Spleen (tissue), 11 donors: Measurements from ENCODE around the gene CADPS2. TPM values are rescaled to one million over a fixed set of nuclear protein-coding genes. Genes with fewer than 3 reads are reported as not detected.

Experiments used
- DNase-seq: peaks from one replicate; pipeline ENCODE4 v3.0.0-alpha.2; 2020
- H3K27ac ChIP-seq, 8 donors: fragments of 200-600 bp; sonication (generic) in 7 of 8; 1 replicate in 4 of 8; 2 replicates in 4 of 8; pipeline versions ENCODE4 v1.5.0 to v1.8.0; 2016 to 2021; ENCODE audit warnings: inconsistent platforms in 4 of 8, mild to moderate bottlenecking in 4 of 8, moderate library complexity in 1 of 8
- H3K27me3 ChIP-seq, 7 donors: fragments of 200-600 bp; sonication (generic) in 6 of 7; replicated peaks in 1 of 7; 1 replicate in 4 of 7; 2 replicates in 3 of 7; pipeline versions ENCODE4 v1.5.0 to v1.8.0; 2016 to 2021; ENCODE audit warnings: inconsistent platforms in 3 of 7, mild to moderate bottlenecking in 1 of 7
- H3K36me3 ChIP-seq, 6 donors: fragments of 200-600 bp; sonication (generic) in 5 of 6; 1 replicate in 4 of 6; 2 replicates in 2 of 6; pipeline versions ENCODE4 v1.5.0 to v1.8.0; 2016 to 2021; ENCODE audit warnings: inconsistent platforms in 2 of 6
- H3K4me1 ChIP-seq, 6 donors: fragments of 200-600 bp; sonication (generic) in 5 of 6; 1 replicate in 3 of 6; 2 replicates in 3 of 6; pipeline versions ENCODE4 v1.5.0 to v1.8.0; 2016 to 2021; ENCODE audit warnings: inconsistent platforms in 3 of 6
- H3K4me3 ChIP-seq, 8 donors: fragments of 200-600 bp; sonication (generic) in 7 of 8; 1 replicate in 4 of 8; 2 replicates in 4 of 8; pipeline versions ENCODE4 v1.5.0 to v1.8.0; 2016 to 2021; ENCODE audit warnings: inconsistent platforms in 4 of 8, mild to moderate bottlenecking in 4 of 8, moderate library complexity in 2 of 8
- H3K9me3 ChIP-seq, 8 donors: fragments of 200-600 bp; sonication (generic) in 7 of 8; 1 replicate in 4 of 8; 2 replicates in 4 of 8; pipeline versions ENCODE4 v1.5.0 to v1.8.0; 2016 to 2021; ENCODE audit warnings: inconsistent platforms in 4 of 8
- CTCF ChIP-seq, 11 experiments: fragments of 200-600 bp in 7 of 11; fragments of 450-650 bp in 4 of 11; sonication (generic) in 4 of 11; IDR thresholded peaks in 8 of 11; conservative IDR thresholded peaks in 3 of 11; 1 replicate in 7 of 11; 2 replicates in 4 of 11; pipeline versions ENCODE4 v1.4.0 to v1.8.0; 2016 to 2021; ENCODE audit warnings: antibody characterized with exemption in 11 of 11, inconsistent platforms in 4 of 11, mild to moderate bottlenecking in 1 of 11
- POLR2A ChIP-seq, 3 donors: fragments of 450-650 bp; IDR thresholded peaks; one replicate each; pipeline ENCODE4 v1.5.1; 2017; ENCODE audit warnings: antibody characterized with exemption in 3 of 3, mild to moderate bottlenecking in 1 of 3
- POLR2AphosphoS5 ChIP-seq, 3 donors: sonication (generic); formaldehyde crosslinking; IDR thresholded peaks; one replicate each; pipeline ENCODE4 v1.5.1; 2017; ENCODE audit warnings: antibody characterized with exemption in 3 of 3
- WGBS, 5 donors: extraction: QIAGEN DNeasy Blood & Tissue Kit in 3 of 5; methylation state at CpG; one replicate each; pipeline versions ENCODE4 v1.1.5 to v1.1.7; 2013 to 2018; 5-methylcytosine and 5-hydroxymethylcytosine counted together
- intact Hi-C: fragments of 100-400 bp; cut with DNase I; formaldehyde crosslinking; loops from one replicate; pipeline ENCODE4 v1.15.0; 2023; ENCODE audit warnings: low total_unique reads
- polyA plus RNA-seq, 3 donors: library from polyadenylated mRNA; stranded (reverse); fragments of 200-250 nt; gene quantifications; one replicate each; pipeline ENCODE4 v1.2.1, GENCODE V29; 2013
- total RNA-seq, 7 donors: library from RNA; depleted of rRNA in 3 of 7; stranded (reverse); fragments of >200 nt in 3 of 7; fragmentation: NEBNext Ultra II Directional in 4 of 7; extraction: Animal tissue kit (Norgen Biotek cat#: 25700) in 4 of 7; gene quantifications; one replicate each; pipeline versions ENCODE4 v1.1.0 to v1.2.1, GENCODE V29; 2016 to 2021
- donor health status: healthy with polysubstance abuse.
- donor health status: DM: no; HTN: no; CAD: no; lungs with moderate emphysema.
- donor health status: DM: no; HTN: no; CAD: no.
- donor health status: Bipolar disorder and iron deficiency.
- donor health status: healthy.
- donor health status: DM: no; HTN: no; CAD: no.
- donor health status: DM: yes; HTN: yes; CAD: no.

Gene CADPS2
- total and polyA plus RNA-seq, 10 donors = 2.4 to 19.3 (median 11.7) TPM

- no peaks in the 10 kb centered on the region for H3K9me3 ChIP-seq
- WGBS, 5 donors = 79 to 95% (median 90%) methylated on average over 3 of the region's 3 CpGs
- DNase-seq = no peak
- H3K36me3 ChIP-seq = no peaks in the 10 kb centered on the region
- no peak overlapping the region for H3K4me3 ChIP-seq
- no peaks in the 10 kb centered on the region for H3K4me1 ChIP-seq
- no peaks in the 10 kb centered on the region for H3K27me3 ChIP-seq
- intact Hi-C loops = no loop called here
- TF ChIP-seq POLR2AphosphoS5 (IDR thresholded peaks at IDR 0.05) (no peak), CTCF (IDR thresholded peaks at IDR 0.05 in 8 of 11, conservative IDR thresholded peaks at IDR 0.05 in 3 of 11) (no peak), POLR2A (IDR thresholded peaks at IDR 0.05) (no peak)
- no peak overlapping the region for H3K27ac ChIP-seq
Measured at GRCh38 chr7:122790132-122790531, 96.1 kb downstream of the CADPS2 start.

GRCh38 chr7:122789156-122789555 lies 97.1 kb downstream of the CADPS2 start:
- Histone ChIP-seq H3K4me3 (no peak overlapping the region), H3K4me1 (no peaks in the 10 kb centered on the region), H3K36me3 (no peaks in the 10 kb centered on the region), H3K27me3 (no peaks in the 10 kb centered on the region), H3K9me3 (no peaks in the 10 kb centered on the region), H3K27ac (no peak overlapping the region)
- DNase-seq = no peak
- intact Hi-C loops = no loop called here
- TF ChIP-seq CTCF (IDR thresholded peaks at IDR 0.05 in 8 of 11, conservative IDR thresholded peaks at IDR 0.05 in 3 of 11) (no peak), POLR2A (IDR thresholded peaks at IDR 0.05) (no peak), POLR2AphosphoS5 (IDR thresholded peaks at IDR 0.05) (no peak)
- WGBS, 5 donors = 27 to 64% (median 41%) methylated on average over 1 of the region's 1 CpG

- DNase-seq = no peak
- peaks cover 0 to 2% (median 0%) of the 10 kb centered on the region in 8 donors for H3K9me3 ChIP-seq
- TF ChIP-seq POLR2A (IDR thresholded peaks at IDR 0.05) (no peak), CTCF (IDR thresholded peaks at IDR 0.05 in 8 of 11, conservative IDR thresholded peaks at IDR 0.05 in 3 of 11) (no peak), POLR2AphosphoS5 (IDR thresholded peaks at IDR 0.05) (no peak)
- no peaks in the 10 kb centered on the region for H3K4me1 ChIP-seq
- intact Hi-C loops = no loop called here
- no peak overlapping the region for H3K27ac ChIP-seq
- H3K27me3 ChIP-seq = no peaks in the 10 kb centered on the region
- H3K4me3 ChIP-seq = no peak overlapping the region
- no peaks in the 10 kb centered on the region for H3K36me3 ChIP-seq
- whole genome bisulfite sequencing, 5 donors = 72 to 89% (median 84%) methylated on average over 4 of the region's 4 CpGs
Measured at GRCh38 chr7:122770686-122771335, 115.4 kb downstream of the CADPS2 start.

GRCh38 chr7:122768827-122769226 lies 117.4 kb downstream of the CADPS2 start:
- Histone ChIP-seq H3K27ac (no peak overlapping the region), H3K4me3 (no peak overlapping the region), H3K9me3 (no peaks in the 10 kb centered on the region), H3K27me3 (no peaks in the 10 kb centered on the region), H3K4me1 (no peaks in the 10 kb centered on the region), H3K36me3 (no peaks in the 10 kb centered on the region)
- no peak for TF ChIP-seq POLR2A (IDR thresholded peaks at IDR 0.05)
- TF ChIP-seq CTCF (IDR thresholded peaks at IDR 0.05 in 8 of 11, conservative IDR thresholded peaks at IDR 0.05 in 3 of 11) = no peak
- no peak for TF ChIP-seq POLR2AphosphoS5 (IDR thresholded peaks at IDR 0.05)
- DNase-seq = no peak
- WGBS, 5 donors = 71 to 84% (median 75%) methylated on average over 3 of the region's 3 CpGs
- intact Hi-C loops = no loop called here
